Measurements from ENCODE around the gene L3MBTL4.

DNA sequence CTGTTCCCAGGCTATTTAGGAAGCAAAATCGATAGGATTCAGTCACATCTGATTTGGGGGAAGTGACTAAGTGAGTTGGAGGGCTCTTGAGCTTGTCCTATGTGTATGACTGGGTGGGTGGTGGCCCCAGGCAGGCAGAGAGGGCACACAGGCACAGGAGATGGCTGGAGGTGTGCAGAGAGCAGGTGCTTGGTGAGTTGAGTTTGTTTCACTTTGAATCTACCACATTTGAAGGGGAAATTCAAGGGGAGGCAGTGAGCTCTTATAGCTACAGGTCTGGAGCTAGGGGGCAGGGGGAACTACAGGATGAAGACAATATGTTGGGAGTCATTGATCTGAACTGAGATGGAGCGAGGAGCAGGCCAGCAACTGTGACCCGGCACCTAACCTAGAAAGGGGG is 476.9 kb downstream of the L3MBTL4 start:
- TF ChIP-seq, protein P1, sequence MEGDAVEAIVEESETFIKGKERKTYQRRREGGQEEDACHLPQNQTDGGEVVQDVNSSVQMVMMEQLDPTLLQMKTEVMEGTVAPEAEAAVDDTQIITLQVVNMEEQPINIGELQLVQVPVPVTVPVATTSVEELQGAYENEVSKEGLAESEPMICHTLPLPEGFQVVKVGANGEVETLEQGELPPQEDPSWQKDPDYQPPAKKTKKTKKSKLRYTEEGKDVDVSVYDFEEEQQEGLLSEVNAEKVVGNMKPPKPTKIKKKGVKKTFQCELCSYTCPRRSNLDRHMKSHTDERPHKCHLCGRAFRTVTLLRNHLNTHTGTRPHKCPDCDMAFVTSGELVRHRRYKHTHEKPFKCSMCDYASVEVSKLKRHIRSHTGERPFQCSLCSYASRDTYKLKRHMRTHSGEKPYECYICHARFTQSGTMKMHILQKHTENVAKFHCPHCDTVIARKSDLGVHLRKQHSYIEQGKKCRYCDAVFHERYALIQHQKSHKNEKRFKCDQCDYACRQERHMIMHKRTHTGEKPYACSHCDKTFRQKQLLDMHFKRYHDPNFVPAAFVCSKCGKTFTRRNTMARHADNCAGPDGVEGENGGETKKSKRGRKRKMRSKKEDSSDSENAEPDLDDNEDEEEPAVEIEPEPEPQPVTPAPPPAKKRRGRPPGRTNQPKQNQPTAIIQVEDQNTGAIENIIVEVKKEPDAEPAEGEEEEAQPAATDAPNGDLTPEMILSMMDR (IDR thresholded peaks at IDR 0.05) = no peak
- TF ChIP-seq EZH2phosphoT487 (IDR thresholded peaks at IDR 0.05) = no peak

All from neural progenitor cell (in vitro differentiated cells).